VCaP (cell line): ENCODE results near the gene ACOD1.

Experiments used
- H3K27ac ChIP-seq: fragments of 450-650 bp; 2 replicates; pipeline ENCODE4 v1.5.1; 2017
- CTCF ChIP-seq: fragments of 450-650 bp; conservative IDR thresholded peaks from 2 replicates; pipeline ENCODE4 v1.5.1; 2017; ENCODE audit warnings: mild to moderate bottlenecking, moderate library complexity

Gene ACOD1

GRCh38 chr13:76934671-76935070, 13.6 kb upstream of the ACOD1 start:
- H3K27ac ChIP-seq = no peak overlapping the region
- no peak for TF ChIP-seq CTCF

DNA sequence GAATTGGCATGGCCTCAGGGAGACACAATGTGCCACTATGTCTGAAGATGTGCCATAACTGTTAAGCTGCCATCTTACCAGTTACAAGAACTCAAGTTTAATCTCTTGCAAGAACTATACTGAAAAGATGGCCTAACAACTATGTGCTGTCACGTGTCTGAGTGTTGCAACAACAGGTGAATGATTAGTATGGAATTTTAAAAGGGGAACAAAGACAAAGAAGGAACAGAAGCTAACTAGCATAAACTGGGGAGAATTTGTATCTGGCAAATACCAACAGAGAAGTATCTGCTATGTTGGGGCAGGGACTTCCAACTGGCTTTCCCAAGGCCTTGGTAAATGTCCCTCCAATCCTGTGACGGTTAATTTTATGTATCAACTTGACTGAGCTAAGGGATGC, 11.5 kb upstream of the ACOD1 start:
- TF ChIP-seq CTCF = no peak
- no peak overlapping the region for H3K27ac ChIP-seq

DNA sequence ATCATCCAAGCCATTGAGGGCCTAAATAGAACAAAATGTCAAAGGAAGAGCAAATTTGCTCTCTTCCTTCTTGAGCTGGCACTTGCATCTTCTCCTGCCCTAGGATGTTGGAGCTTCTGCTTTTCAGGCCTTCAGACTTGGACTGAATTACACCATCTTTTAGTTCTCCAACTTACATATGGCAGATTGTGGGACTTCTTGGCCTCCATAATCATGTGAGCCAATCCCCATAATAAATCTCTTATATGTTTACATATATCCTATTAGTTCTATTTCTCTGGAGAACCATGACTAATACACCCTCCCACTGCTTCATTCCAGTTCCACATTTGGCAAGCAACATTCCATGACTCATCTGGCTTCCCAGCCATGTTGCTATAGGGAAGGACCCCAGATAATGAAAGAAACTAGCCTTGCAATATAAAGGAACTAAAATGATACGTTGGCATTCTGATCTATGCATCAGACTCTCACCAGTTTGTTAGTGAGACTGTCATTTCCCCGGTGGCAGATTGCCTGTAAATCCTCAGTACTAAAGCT, 11.0 kb upstream of the ACOD1 start:
- H3K27ac ChIP-seq = no peak overlapping the region
- TF ChIP-seq CTCF = no peak

DNA sequence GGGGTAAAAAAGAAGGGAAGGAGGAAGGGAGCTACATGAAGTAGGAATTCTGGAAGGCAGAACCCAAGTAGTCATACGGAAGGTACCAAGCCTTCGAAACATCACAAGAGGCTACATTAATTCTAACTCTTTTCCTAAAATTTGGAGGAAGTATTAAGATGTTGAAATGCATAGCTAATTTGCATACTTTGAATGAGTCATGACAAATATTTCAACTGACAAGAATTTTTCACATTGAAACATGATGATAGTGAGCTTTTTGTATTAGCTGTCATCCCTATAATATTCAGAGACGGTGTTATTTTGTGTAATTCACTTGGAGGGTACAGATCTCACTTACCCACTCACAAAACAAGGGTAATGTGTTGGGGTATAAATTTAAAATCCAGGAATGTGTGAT, 9.1 kb upstream of the ACOD1 start:
- TF ChIP-seq CTCF = no peak
- no peak overlapping the region for H3K27ac ChIP-seq

- no peak overlapping the region for H3K27ac ChIP-seq
- no peak for TF ChIP-seq CTCF
These were observed 5.9 kb upstream of the ACOD1 start for GRCh38 chr13:76942363-76942762.

- no peak for TF ChIP-seq CTCF
These were observed 4.7 kb upstream of the ACOD1 start for GRCh38 chr13:76943646-76944045.

GRCh38 chr13:76944456-76944855, 3.9 kb upstream of the ACOD1 start:
- no peak overlapping the region for H3K27ac ChIP-seq
- no peak for TF ChIP-seq CTCF

More at GRCh38 chr13:76943646-76944045, 4.7 kb upstream of the ACOD1 start:
- no peak overlapping the region for H3K27ac ChIP-seq

DNA sequence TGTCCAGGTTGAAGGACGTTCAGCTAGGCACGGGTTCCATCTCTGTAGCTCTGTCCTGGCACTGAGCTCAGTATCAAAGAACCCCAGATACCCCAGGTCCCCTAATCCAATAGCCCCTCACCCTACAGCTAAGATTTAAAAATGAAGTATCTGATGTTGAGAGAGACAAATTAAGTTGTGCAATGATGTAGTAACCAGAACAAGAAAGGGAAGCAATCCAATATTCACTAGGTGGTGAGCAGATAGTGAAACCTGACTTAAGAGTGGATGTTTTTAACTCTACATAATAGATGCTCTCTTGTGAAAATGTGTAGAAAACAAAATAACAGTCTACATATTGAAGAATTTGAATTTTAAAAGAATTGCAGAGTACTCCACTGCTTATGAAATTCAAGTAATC, 1.8 kb downstream of the ACOD1 start:
- no peak for TF ChIP-seq CTCF
- H3K27ac ChIP-seq = no peak overlapping the region
